PC-3 (cell line): ENCODE results near the gene BMPER. TPM values are rescaled to one million over a fixed set of nuclear protein-coding genes. Genes with fewer than 3 reads are reported as not detected.

Experiments
- ATAC-seq: fragments of 200-7000 bp; cut with Tn5 transposase; 2 replicates; pipeline ENCODE4 v1.9.1; 2020; ENCODE audit warnings: mild to moderate bottlenecking, moderate library complexity
- BruUV-seq: library from RNA; stranded (reverse); fragments of 400-500 nt; replicated peaks from 2 replicates; lab custom pipeline; 2021; lab: Mats Ljungman, UMichigan
- CTCF ChIA-PET: fragments of 300-600 bp; sonication (Branson Sonifier 250); formaldehyde crosslinking; loops from one replicate; lab custom pipeline; 2022; ENCODE audit warnings: antibody characterized with exemption; lab: Charles Lee
- POLR2A ChIA-PET: fragments of 300-600 bp; sonication (Branson Sonifier 250); formaldehyde crosslinking; loops from one replicate; lab custom pipeline; 2022; ENCODE audit warnings: antibody characterized with exemption; ENCODE audit not compliant: unreplicated experiment; lab: Charles Lee
- DNase-seq: peaks from one replicate; pipeline ENCODE4 v3.0.0-alpha.2; 2015
- H2AFZ ChIP-seq: fragments of 300-600 bp; sonication (generic); 2 replicates; pipeline ENCODE4 v1.6.0; 2016; ENCODE audit warnings: antibody characterized with exemption, low read length
- H3F3A ChIP-seq: fragments of 300-600 bp; sonication (generic); one replicate; pipeline ENCODE4 v1.6.0; 2017; ENCODE audit warnings: antibody characterized with exemption, low read length, control low read depth, mild to moderate bottlenecking; ENCODE audit not compliant: unreplicated experiment
- H3K27ac ChIP-seq: fragments of 300-600 bp; sonication (generic); 2 replicates; pipeline ENCODE4 v1.5.1; 2016; ENCODE audit warnings: mild to moderate bottlenecking, low read length
- H3K27me3 ChIP-seq: fragments of 300-600 bp; sonication (generic); 2 replicates; pipeline ENCODE4 v1.6.1; 2016; ENCODE audit warnings: low read length, mixed read lengths
- H3K36me3 ChIP-seq: fragments of 300-600 bp; sonication (generic); 2 replicates; pipeline ENCODE4 v1.6.1; 2016; ENCODE audit warnings: low read depth, mixed run types, low read length, mixed read lengths
- H3K4me1 ChIP-seq: fragments of 300-600 bp; sonication (generic); 2 replicates; pipeline ENCODE4 v1.5.1; 2016; ENCODE audit warnings: low read length; ENCODE audit not compliant: insufficient read depth
- H3K4me2 ChIP-seq: fragments of 300-600 bp; sonication (generic); 2 replicates; pipeline ENCODE4 v1.6.0; 2016; ENCODE audit warnings: low read length
- H3K4me3 ChIP-seq: fragments of 300-600 bp; sonication (generic); 2 replicates; pipeline ENCODE4 v1.5.1; 2016; ENCODE audit warnings: mild to moderate bottlenecking, low read length, mixed read lengths
- H3K79me2 ChIP-seq: fragments of 300-600 bp; sonication (generic); 2 replicates; pipeline ENCODE4 v1.6.1; 2017; ENCODE audit warnings: low read length, mixed read lengths
- H3K9ac ChIP-seq: fragments of 300-600 bp; sonication (generic); 2 replicates; pipeline ENCODE4 v1.6.0; 2016; ENCODE audit warnings: mild to moderate bottlenecking, low read length
- H3K9me2 ChIP-seq: fragments of 300-600 bp; sonication (generic); replicated peaks from 2 replicates; pipeline ENCODE4 v1.6.1; 2016; ENCODE audit warnings: mixed run types, low read length, mixed read lengths
- H3K9me3 ChIP-seq: fragments of 300-600 bp; sonication (generic); 2 replicates; pipeline ENCODE4 v1.6.1; 2016; ENCODE audit warnings: low read length, mixed read lengths
- H4K20me1 ChIP-seq: fragments of 300-600 bp; sonication (generic); 2 replicates; pipeline ENCODE4 v1.6.1; 2016; ENCODE audit warnings: low read length, mixed read lengths
- EZH2 ChIP-seq: fragments of 300-600 bp; sonication (generic); IDR thresholded peaks from one replicate; pipeline ENCODE4 v1.6.1; 2017; ENCODE audit warnings: antibody characterized with exemption, mild to moderate bottlenecking, low read length; ENCODE audit not compliant: unreplicated experiment
- EZH2phosphoT487 ChIP-seq: fragments of 300-600 bp; sonication (generic); IDR thresholded peaks from 2 replicates; pipeline ENCODE4 v1.6.1; 2018; ENCODE audit warnings: mild to moderate bottlenecking, antibody characterized with exemption, low read length, borderline replicate concordance
- intact Hi-C: fragments of 100-400 bp; cut with micrococcal nuclease; formaldehyde crosslinking; loops from 2 replicates; pipeline ENCODE4 v1.9.0; 2023
- total RNA-seq: library from RNA; depleted of rRNA; stranded (reverse); fragments of >200 nt; gene quantifications from 2 replicates; pipeline ENCODE4 v1.2.3, GENCODE V29; 2014
- TF ChIP-seq, protein P1 (sequence below): fragments of 300-600 bp; sonication (generic); conservative IDR thresholded peaks from 2 replicates; pipeline ENCODE4 v1.5.1; 2017; ENCODE audit warnings: antibody characterized with exemption, low read depth, mild to moderate bottlenecking, low read length

Gene BMPER
- total RNA-seq, 1 experiment from 2014 or later, result 0.11 TPM

DNA sequence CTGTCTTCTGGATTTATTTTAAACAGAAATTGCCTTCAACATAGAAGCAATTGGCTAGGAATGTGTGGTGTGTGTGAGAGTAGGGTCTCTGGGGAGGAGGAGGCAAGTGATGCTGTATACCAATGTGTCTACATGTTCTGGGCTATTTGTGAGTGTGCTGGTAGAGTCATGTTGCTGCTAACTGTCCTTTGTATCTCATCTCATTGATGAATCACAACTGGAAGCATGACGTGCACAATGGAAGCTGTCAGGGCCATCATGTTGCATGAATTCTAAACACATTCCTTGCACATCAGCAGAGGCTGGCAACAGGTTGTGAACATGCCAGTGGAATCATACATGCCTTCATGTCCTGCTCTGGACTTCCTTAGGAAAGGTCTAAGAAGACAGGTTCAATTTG is 199.7 kb downstream of the BMPER start:
- H3F3A ChIP-seq, result no peaks in the 10 kb centered on the region
- no peaks in the 10 kb centered on the region for H3K79me2 ChIP-seq
- 0 out of 2 replicates have a peak, but pooled peaks cover under 1% of the 10 kb centered on the region for H3K27me3 ChIP-seq
- TF ChIP-seq, protein P1, sequence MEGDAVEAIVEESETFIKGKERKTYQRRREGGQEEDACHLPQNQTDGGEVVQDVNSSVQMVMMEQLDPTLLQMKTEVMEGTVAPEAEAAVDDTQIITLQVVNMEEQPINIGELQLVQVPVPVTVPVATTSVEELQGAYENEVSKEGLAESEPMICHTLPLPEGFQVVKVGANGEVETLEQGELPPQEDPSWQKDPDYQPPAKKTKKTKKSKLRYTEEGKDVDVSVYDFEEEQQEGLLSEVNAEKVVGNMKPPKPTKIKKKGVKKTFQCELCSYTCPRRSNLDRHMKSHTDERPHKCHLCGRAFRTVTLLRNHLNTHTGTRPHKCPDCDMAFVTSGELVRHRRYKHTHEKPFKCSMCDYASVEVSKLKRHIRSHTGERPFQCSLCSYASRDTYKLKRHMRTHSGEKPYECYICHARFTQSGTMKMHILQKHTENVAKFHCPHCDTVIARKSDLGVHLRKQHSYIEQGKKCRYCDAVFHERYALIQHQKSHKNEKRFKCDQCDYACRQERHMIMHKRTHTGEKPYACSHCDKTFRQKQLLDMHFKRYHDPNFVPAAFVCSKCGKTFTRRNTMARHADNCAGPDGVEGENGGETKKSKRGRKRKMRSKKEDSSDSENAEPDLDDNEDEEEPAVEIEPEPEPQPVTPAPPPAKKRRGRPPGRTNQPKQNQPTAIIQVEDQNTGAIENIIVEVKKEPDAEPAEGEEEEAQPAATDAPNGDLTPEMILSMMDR, result no peak
- no peak for TF ChIP-seq EZH2
- TF ChIP-seq EZH2phosphoT487, result no peak
- BruUV-seq, result no TSS peak
- H4K20me1 ChIP-seq, result no peaks in the 10 kb centered on the region
- POLR2A ChIA-PET, result no interaction called here
- intact Hi-C loops, result no loop called here
- H3K9me2 ChIP-seq, result no peaks in the 10 kb centered on the region
- no peak overlapping the region for H3K9ac ChIP-seq
- DNase-seq (no peak), ATAC-seq (no peak)
- H3K9me3 ChIP-seq, result no peaks in the 10 kb centered on the region
- H3K4me2 ChIP-seq, result no peak overlapping the region
- peaks cover 7% of the 10 kb centered on the region for H3K4me1 ChIP-seq
- H3K36me3 ChIP-seq, result no peaks in the 10 kb centered on the region
- CTCF ChIA-PET, result no interaction called here
- H2AFZ ChIP-seq, result no peak overlapping the region
- H3K27ac ChIP-seq, result no peak overlapping the region
- H3K4me3 ChIP-seq, result no peak overlapping the region

- H3F3A ChIP-seq, result no peaks in the 10 kb centered on the region
- no peaks in the 10 kb centered on the region for H3K9me2 ChIP-seq
- DNase-seq (peak; percentile 23), ATAC-seq (no peak)
- no peaks in the 10 kb centered on the region for H3K79me2 ChIP-seq
- ChIA-PET CTCF (no interaction called here), POLR2A (no interaction called here)
- no TSS peak for BruUV-seq
- H3K27me3 ChIP-seq, result peaks cover 6% of the 10 kb centered on the region; the same call in 1 of the 2 replicates
- no peaks in the 10 kb centered on the region for H3K9me3 ChIP-seq
- no peak overlapping the region for H3K4me3 ChIP-seq
- no peak overlapping the region for H3K27ac ChIP-seq
- no peaks in the 10 kb centered on the region for H3K36me3 ChIP-seq
- H3K4me2 ChIP-seq, result no peak overlapping the region
- H3K9ac ChIP-seq, result no peak overlapping the region
- intact Hi-C loops, result no loop called here
- H3K4me1 ChIP-seq, result peaks cover 7% of the 10 kb centered on the region
- no peaks in the 10 kb centered on the region for H4K20me1 ChIP-seq
- TF ChIP-seq, protein P1, result no peak
- TF ChIP-seq EZH2phosphoT487, result no peak
- no peak for TF ChIP-seq EZH2
- H2AFZ ChIP-seq, result no peak overlapping the region
These were observed 201.9 kb downstream of the BMPER start for GRCh38 chr7:34107276-34107675.

DNA sequence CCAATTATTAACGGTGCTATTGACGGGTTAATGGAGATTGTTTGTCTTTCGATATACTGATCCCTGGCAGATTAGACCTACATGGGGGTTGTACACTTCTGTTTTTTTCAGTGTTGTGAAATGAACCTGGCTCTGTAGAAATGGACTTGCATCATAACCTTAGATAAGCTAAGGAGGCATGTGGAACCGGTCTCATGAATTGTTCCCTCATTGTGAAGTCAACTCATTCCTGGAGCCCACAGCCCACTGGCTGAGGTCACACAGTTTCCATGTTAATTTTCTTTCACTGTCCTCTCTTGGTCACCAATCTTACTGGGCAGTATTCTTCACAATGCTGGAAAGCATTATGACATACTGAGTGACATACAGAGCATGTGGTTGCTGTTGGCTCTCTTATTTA is 202.8 kb downstream of the BMPER start:
- H3F3A ChIP-seq, result no peaks in the 10 kb centered on the region
- H2AFZ ChIP-seq, result no peak overlapping the region
- H3K9me2 ChIP-seq, result no peaks in the 10 kb centered on the region
- no peaks in the 10 kb centered on the region for H3K9me3 ChIP-seq
- intact Hi-C loops, result no loop called here
- no peaks in the 10 kb centered on the region for H3K36me3 ChIP-seq
- POLR2A ChIA-PET, result no interaction called here
- H3K79me2 ChIP-seq, result no peaks in the 10 kb centered on the region
- DNase-seq (no peak), ATAC-seq (no peak)
- peaks cover 6% of the 10 kb centered on the region; the same call in 1 of the 2 replicates for H3K27me3 ChIP-seq
- CTCF ChIA-PET, result no interaction called here
- no TSS peak for BruUV-seq
- peaks cover 7% of the 10 kb centered on the region for H3K4me1 ChIP-seq
- no peak overlapping the region for H3K4me2 ChIP-seq
- no peak overlapping the region for H3K4me3 ChIP-seq
- TF ChIP-seq, protein P1, result no peak
- no peak for TF ChIP-seq EZH2phosphoT487
- no peak for TF ChIP-seq EZH2
- no peaks in the 10 kb centered on the region for H4K20me1 ChIP-seq
- H3K9ac ChIP-seq, result no peak overlapping the region
- no peak overlapping the region for H3K27ac ChIP-seq
